Mesendoderm (in vitro differentiated cells): ENCODE data around the gene TBL1X.
A peak's percentile ranks its signal among the peaks of the same experiment; 100 is the strongest.
"Not testable (repeated sequence)": the region's sequence is repeated elsewhere in the genome, so short reads cannot be mapped to it uniquely, and the experiment has no call there.

ENCODE experiments used
- DNase-seq: peaks from one replicate; pipeline ENCODE4 v3.0.0; 2013
- H2AK5ac ChIP-seq: 2 replicates; pipeline ENCODE4 v1.6.1; 2013; ENCODE audit warnings: low read length, inconsistent platforms
- H2BK120ac ChIP-seq: 2 replicates; pipeline ENCODE4 v1.6.1; 2013; ENCODE audit warnings: low read depth, mild to moderate bottlenecking, low read length, moderate library complexity, mixed read lengths
- H2BK15ac ChIP-seq: replicated peaks from 2 replicates; pipeline ENCODE4 v1.6.1; 2013; ENCODE audit warnings: low read depth, mild to moderate bottlenecking, moderate library complexity
- H2BK5ac ChIP-seq: 2 replicates; pipeline ENCODE4 v1.6.1; 2013; ENCODE audit warnings: low read length, inconsistent platforms
- H3K18ac ChIP-seq: 2 replicates; pipeline ENCODE4 v1.6.1; 2013; ENCODE audit warnings: mild to moderate bottlenecking, low read length, mixed read lengths
- H3K23ac ChIP-seq: one replicate; pipeline ENCODE4 v1.6.1; 2013; ENCODE audit warnings: low read length
- H3K27ac ChIP-seq: 2 replicates; pipeline ENCODE4 v1.5.1; 2013; ENCODE audit warnings: low read depth, mild to moderate bottlenecking, inconsistent platforms, low read length, moderate library complexity
- H3K27me3 ChIP-seq: 2 replicates; pipeline ENCODE4 v1.6.1; 2013; ENCODE audit warnings: low read length, control low read depth, mild to moderate bottlenecking, inconsistent platforms; ENCODE audit not compliant: insufficient read depth, poor library complexity
- H3K36me3 ChIP-seq: 2 replicates; pipeline ENCODE4 v1.6.1; 2013; ENCODE audit warnings: low read length, inconsistent platforms; ENCODE audit not compliant: control insufficient read depth, insufficient read depth
- H3K4ac ChIP-seq: one replicate; pipeline ENCODE4 v1.6.1; 2013; ENCODE audit warnings: low read depth, mild to moderate bottlenecking, low read length, moderate library complexity
- H3K4me1 ChIP-seq: 2 replicates; pipeline ENCODE4 v1.6.1; 2013; ENCODE audit warnings: low read depth, low read length, inconsistent platforms; ENCODE audit not compliant: control insufficient read depth
- H3K4me2 ChIP-seq: 2 replicates; pipeline ENCODE4 v1.6.1; 2013; ENCODE audit warnings: low read length
- H3K4me3 ChIP-seq: 2 replicates; pipeline ENCODE4 v1.5.1; 2013; ENCODE audit warnings: mild to moderate bottlenecking, low read length
- H3K56ac ChIP-seq: one replicate; pipeline ENCODE4 v1.6.1; 2013; ENCODE audit warnings: low read length
- H3K79me1 ChIP-seq: 2 replicates; pipeline ENCODE4 v1.6.1; 2013; ENCODE audit warnings: low read length, inconsistent platforms
- H3K79me2 ChIP-seq: 2 replicates; pipeline ENCODE4 v1.6.1; 2013; ENCODE audit warnings: mild to moderate bottlenecking, low read length; ENCODE audit not compliant: control insufficient read depth, insufficient read depth
- H3K9ac ChIP-seq: 2 replicates; pipeline ENCODE4 v1.6.1; 2013; ENCODE audit warnings: low read length, inconsistent platforms
- H4K5ac ChIP-seq: one replicate; pipeline ENCODE4 v1.6.1; 2013; ENCODE audit warnings: low read length
- H4K8ac ChIP-seq: one replicate; pipeline ENCODE4 v1.6.1; 2013; ENCODE audit warnings: low read depth, mild to moderate bottlenecking, control low read depth, low read length, moderate library complexity
- WGBS: extraction: QIAGEN DNeasy Blood & Tissue Kit; methylation state at CpG from one replicate; pipeline ENCODE4 v1.1.7; 2013; ENCODE audit warnings: low lambda C conversion rate, missing lambda C conversion rate; ENCODE audit not compliant: insufficient coverage; ENCODE audit errors: extremely low coverage; 5-methylcytosine and 5-hydroxymethylcytosine counted together

TBL1X gene

GRCh38 chrX:9765737-9766097 is 300.9 kb downstream of the TBL1X start, which contains the start of gene GPR143:
Gene GPR143 (minus strand): TSS chrX:9765847. CDS start chrX:9765817, 30 bp downstream.
- Histone ChIP-seq H3K27ac (no peak within 1 kb of the TSS), H3K79me2 (no peaks in the 10 kb centered on the region), H2BK15ac (no peak within 1 kb of the TSS), H3K9ac (peak within 1 kb of the TSS; percentile 68), H3K18ac (peak within 1 kb of the TSS; percentile 2), H4K8ac (no peak within 1 kb of the TSS), H3K79me1 (no peaks in the 10 kb centered on the region), H3K4me3 (peak within 1 kb of the TSS; percentile 24), H2BK120ac (no peak within 1 kb of the TSS), H3K4me2 (peak within 1 kb of the TSS; percentile 25), H3K4me1 (no peaks in the 10 kb centered on the region), H3K23ac (no peak within 1 kb of the TSS), H3K27me3 (no peaks in the 10 kb centered on the region), H2BK5ac (no peak within 1 kb of the TSS), H3K36me3 (no peaks in the 10 kb centered on the region), H3K56ac (peak within 1 kb of the TSS; percentile 85), H2AK5ac (no peak within 1 kb of the TSS), H3K4ac (no peak within 1 kb of the TSS), H4K5ac (no peak within 1 kb of the TSS)
- no CpG with 5 or more reads among the region's 26 CpGs for WGBS
- DNase-seq: peak; percentile 63

GRCh38 chrX:9767375-9767774 is 302.5 kb downstream of the TBL1X start:
- no peak overlapping the region for H3K27ac ChIP-seq
- H3K4ac ChIP-seq: no peak overlapping the region

GRCh38 chrX:9768321-9768839 is 303.5 kb downstream of the TBL1X start:
- not testable (repeated sequence) for H3K4me3 ChIP-seq, H2BK15ac ChIP-seq, H4K5ac ChIP-seq, H3K79me1 ChIP-seq, H2BK5ac ChIP-seq, H3K4me1 ChIP-seq, H3K27ac ChIP-seq, H3K4ac ChIP-seq, H3K9ac ChIP-seq, H3K23ac ChIP-seq, H3K56ac ChIP-seq, H3K27me3 ChIP-seq, H2AK5ac ChIP-seq, H4K8ac ChIP-seq, H3K79me2 ChIP-seq, H2BK120ac ChIP-seq, H3K36me3 ChIP-seq, H3K18ac ChIP-seq, H3K4me2 ChIP-seq, DNase-seq
- no CpG with 5 or more reads among the region's 5 CpGs for whole genome bisulfite sequencing

More at GRCh38 chrX:9767375-9767774, 302.5 kb downstream of the TBL1X start:
- H2BK15ac ChIP-seq: no peak overlapping the region
- no peak overlapping the region for H3K4me3 ChIP-seq
- no peaks in the 10 kb centered on the region for H3K4me1 ChIP-seq
- no peaks in the 10 kb centered on the region for H3K36me3 ChIP-seq
- no peaks in the 10 kb centered on the region for H3K79me1 ChIP-seq
- H4K8ac ChIP-seq: no peak overlapping the region
- H3K56ac ChIP-seq: no peak overlapping the region
- no peaks in the 10 kb centered on the region for H3K79me2 ChIP-seq
- no peak overlapping the region for H3K23ac ChIP-seq
- H3K4me2 ChIP-seq: no peak overlapping the region
- DNase-seq: no peak
- no peaks in the 10 kb centered on the region for H3K27me3 ChIP-seq
- H2BK120ac ChIP-seq: no peak overlapping the region
- WGBS: no CpG with 5 or more reads among the region's 6 CpGs
- no peak overlapping the region for H2AK5ac ChIP-seq
- H3K9ac ChIP-seq: no peak overlapping the region
- no peak overlapping the region for H4K5ac ChIP-seq
- H2BK5ac ChIP-seq: no peak overlapping the region
- peak overlapping the region; percentile 28 for H3K18ac ChIP-seq

GRCh38 chrX:9770319-9770718 is 305.5 kb downstream of the TBL1X start:
- no peak overlapping the region for H3K4ac ChIP-seq
- no peaks in the 10 kb centered on the region for H3K27me3 ChIP-seq
- no peaks in the 10 kb centered on the region for H3K79me2 ChIP-seq
- no peak overlapping the region for H3K23ac ChIP-seq
- H2BK5ac ChIP-seq: no peak overlapping the region
- no peak overlapping the region for H2BK15ac ChIP-seq
- DNase-seq: peak; percentile 84
- H3K4me2 ChIP-seq: no peak overlapping the region
- H3K18ac ChIP-seq: no peak overlapping the region
- H3K56ac ChIP-seq: peak overlapping the region; percentile 10
- H3K36me3 ChIP-seq: no peaks in the 10 kb centered on the region
- no peak overlapping the region for H2BK120ac ChIP-seq
- no peaks in the 10 kb centered on the region for H3K79me1 ChIP-seq
- H3K4me1 ChIP-seq: no peaks in the 10 kb centered on the region
- H4K8ac ChIP-seq: no peak overlapping the region
- H4K5ac ChIP-seq: no peak overlapping the region
- WGBS: no CpG with 5 or more reads among the region's 1 CpG
- no peak overlapping the region for H3K9ac ChIP-seq
- no peak overlapping the region for H3K27ac ChIP-seq
- no peak overlapping the region for H3K4me3 ChIP-seq
- H2AK5ac ChIP-seq: no peak overlapping the region

GRCh38 chrX:9772943-9773342 is 308.1 kb downstream of the TBL1X start:
- no CpG with 5 or more reads among the region's 6 CpGs for WGBS
- H2AK5ac ChIP-seq: no peak overlapping the region
- H3K79me2 ChIP-seq: no peaks in the 10 kb centered on the region
- H3K4me1 ChIP-seq: no peaks in the 10 kb centered on the region
- H2BK5ac ChIP-seq: no peak overlapping the region
- no peak overlapping the region for H3K9ac ChIP-seq
- no peak overlapping the region for H2BK120ac ChIP-seq
- no peak overlapping the region for H3K4ac ChIP-seq
- H4K8ac ChIP-seq: no peak overlapping the region
- no peaks in the 10 kb centered on the region for H3K79me1 ChIP-seq
- H3K36me3 ChIP-seq: no peaks in the 10 kb centered on the region
- no peak overlapping the region for H4K5ac ChIP-seq
- H3K23ac ChIP-seq: no peak overlapping the region
- H3K4me3 ChIP-seq: no peak overlapping the region
- no peak overlapping the region for H3K56ac ChIP-seq
- DNase-seq: no peak
- H3K27me3 ChIP-seq: no peaks in the 10 kb centered on the region
- H2BK15ac ChIP-seq: no peak overlapping the region
- H3K4me2 ChIP-seq: no peak overlapping the region
- H3K27ac ChIP-seq: no peak overlapping the region
- no peak overlapping the region for H3K18ac ChIP-seq

- no peaks in the 10 kb centered on the region for H3K27me3 ChIP-seq
- H3K27ac ChIP-seq: no peak overlapping the region
- no peaks in the 10 kb centered on the region for H3K79me2 ChIP-seq
- no peak overlapping the region for H2AK5ac ChIP-seq
- no peaks in the 10 kb centered on the region for H3K36me3 ChIP-seq
- no peak overlapping the region for H4K5ac ChIP-seq
- H2BK5ac ChIP-seq: no peak overlapping the region
- no peak overlapping the region for H3K56ac ChIP-seq
- H3K79me1 ChIP-seq: no peaks in the 10 kb centered on the region
- no peak overlapping the region for H2BK120ac ChIP-seq
- H3K4me1 ChIP-seq: no peaks in the 10 kb centered on the region
- no peak overlapping the region for H3K4me3 ChIP-seq
- no peak overlapping the region for H3K4me2 ChIP-seq
- H3K4ac ChIP-seq: no peak overlapping the region
- no peak overlapping the region for H3K23ac ChIP-seq
- no CpG with 5 or more reads among the region's 8 CpGs for WGBS
- no peak for DNase-seq
- H2BK15ac ChIP-seq: no peak overlapping the region
- H3K18ac ChIP-seq: no peak overlapping the region
- no peak overlapping the region for H3K9ac ChIP-seq
- no peak overlapping the region for H4K8ac ChIP-seq
These were observed 311.1 kb downstream of the TBL1X start for GRCh38 chrX:9775930-9776329.
